Measurements from ENCODE around the gene ERN1. TPM values are rescaled to one million over a fixed set of nuclear protein-coding genes. Genes with fewer than 3 reads are reported as not detected.

ERN1 gene
- total and polyA plus RNA-seq, 2 of the 8 experiments (the other 6 are each of a cell fraction or from before 2014, with no cell fraction given) = 1.8 to 3.9 TPM

- no peak for TF ChIP-seq JUN (IDR thresholded peaks at IDR 0.05; ENCODE audit: low read depth, low read length)
- no peak for TF ChIP-seq TAF7 (optimal IDR thresholded peaks at IDR 0.05; ENCODE audit: borderline replicate concordance, low read depth, low read length)
- TF ChIP-seq TCF12 (IDR thresholded peaks at IDR 0.05; ENCODE audit: low read depth, low read length) = no peak
- TF ChIP-seq TEAD4 (IDR thresholded peaks at IDR 0.05; ENCODE audit: low read depth, low read length) = no peak
- no peak for TF ChIP-seq TAF1 (IDR thresholded peaks at IDR 0.05; ENCODE audit: low read depth, low read length)
Measured at GRCh38 chr17:64053101-64053500, 76.8 kb downstream of the ERN1 start (continued).
